MM.1S (cell line): ENCODE data around the gene KLRC2.

Experiments
- CTCF ChIP-seq: fragments of 300-600 bp; sonication (generic); IDR thresholded peaks from 2 replicates; pipeline ENCODE4 v1.5.1; 2016; ENCODE audit warnings: antibody characterized with exemption, low read length, mixed read lengths
- EZH2 ChIP-seq: fragments of 300-600 bp; sonication (generic); optimal IDR thresholded peaks from 2 replicates; pipeline ENCODE3; 2017; ENCODE audit warnings: low read depth, mild to moderate bottlenecking, antibody characterized with exemption, low read length, mixed read lengths
- EZH2phosphoT487 ChIP-seq: fragments of 300-600 bp; sonication (generic); IDR thresholded peaks from 2 replicates; pipeline ENCODE4 v1.6.1; 2018; ENCODE audit warnings: antibody characterized with exemption, low read length

GRCh38 chr12:10398168-10398567 is 37.6 kb downstream of the KLRC2 start:
- TF ChIP-seq CTCF (no peak), EZH2 (no peak), EZH2phosphoT487 (no peak)
